ENCODE data around the gene RSPH6A.
"Not testable (repeated sequence)": the region's sequence is repeated elsewhere in the genome, so short reads cannot be mapped to it uniquely, and the experiment has no call there.

RSPH6A gene

GRCh38 chr19:45764475-45764874 lies 50.6 kb downstream of the RSPH6A start:
- DNase-seq, result no peak

- no peak for DNase-seq
These were observed 51.3 kb downstream of the RSPH6A start for GRCh38 chr19:45763691-45764294.

DNA sequence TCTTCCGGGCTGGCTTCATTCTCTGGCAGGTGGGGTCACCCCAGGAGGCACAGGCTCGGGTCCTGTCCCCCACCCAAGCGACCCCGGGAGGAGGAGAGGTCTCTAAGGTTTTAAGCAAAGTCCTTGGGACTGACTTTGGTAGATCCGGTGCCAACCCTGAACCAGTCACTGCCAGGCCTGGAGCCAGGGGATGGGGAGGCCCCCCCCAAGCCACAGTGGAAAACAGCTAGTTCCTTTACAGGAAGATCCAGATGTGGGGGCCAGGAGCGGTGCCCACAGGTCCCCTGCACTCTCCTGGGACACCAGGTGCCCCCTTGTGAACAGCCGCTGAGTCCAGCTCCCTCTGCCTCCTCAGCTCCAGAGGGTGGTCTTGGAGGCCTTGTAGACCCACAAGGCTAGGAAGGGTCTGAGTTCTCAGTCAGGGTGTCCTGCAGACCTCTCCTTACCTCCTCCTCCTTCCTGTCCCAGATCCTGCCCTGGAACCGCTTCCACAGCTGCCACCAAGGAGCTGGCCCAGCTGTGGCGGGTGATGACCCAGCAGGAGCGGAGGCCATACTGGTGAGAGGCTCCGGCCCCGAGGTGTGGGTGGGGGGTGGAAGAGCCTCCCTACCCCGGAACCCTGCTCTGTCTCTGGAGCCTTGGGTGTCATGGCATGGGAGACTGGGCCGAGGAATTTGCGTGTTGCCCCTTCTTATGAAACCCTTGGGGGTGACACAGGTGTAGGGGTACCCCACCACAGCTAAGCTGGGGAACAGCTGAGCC lies 52.1 kb downstream of the RSPH6A start:
- no peak for DNase-seq

- no peak for DNase-seq
These were observed 53.4 kb downstream of the RSPH6A start for GRCh38 chr19:45761714-45762113.

- DNase-seq, result no peak
These were observed 56.2 kb downstream of the RSPH6A start for GRCh38 chr19:45758921-45759320.

DNA sequence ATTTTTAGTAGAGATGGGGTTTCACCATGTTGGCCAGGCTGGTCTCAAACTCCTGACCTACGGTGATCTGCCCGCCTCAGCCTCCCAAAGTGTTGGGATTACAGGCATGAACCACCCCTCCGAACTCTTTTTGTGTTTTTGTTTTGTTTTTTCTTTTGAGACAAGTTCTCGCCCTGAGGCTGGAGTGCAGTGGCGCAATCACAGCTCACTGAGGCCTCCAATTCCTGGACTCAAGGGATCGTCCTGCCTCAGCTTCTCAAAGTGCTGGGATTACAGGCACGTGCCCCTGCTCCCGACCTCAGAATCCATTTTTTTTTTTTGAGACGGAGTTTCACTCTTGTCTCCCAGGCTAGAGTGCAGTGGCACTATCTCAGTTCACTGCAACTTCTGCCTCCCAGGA lies 57.4 kb downstream of the RSPH6A start:
- DNase-seq, result no peak

DNA sequence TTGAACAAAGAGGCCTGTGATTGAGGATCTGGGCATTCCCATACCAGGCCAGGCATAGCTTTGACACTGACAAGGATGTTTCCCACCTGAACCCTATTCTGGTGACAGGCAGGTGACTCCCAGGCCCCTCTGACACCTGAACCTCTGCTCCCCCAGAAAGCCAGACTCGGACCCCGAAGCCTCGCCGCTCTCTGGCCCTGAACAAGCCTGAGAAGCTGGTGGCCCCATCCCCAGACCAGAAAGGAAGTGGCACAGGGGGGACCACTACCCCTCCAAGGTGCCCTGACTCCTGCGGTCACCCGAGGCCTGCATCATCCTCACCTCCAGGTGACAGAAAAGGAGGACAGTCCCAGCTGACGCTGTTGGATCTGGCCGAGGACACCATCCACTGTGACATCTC lies 60.8 kb downstream of the RSPH6A start:
- DNase-seq, result no peak

DNA sequence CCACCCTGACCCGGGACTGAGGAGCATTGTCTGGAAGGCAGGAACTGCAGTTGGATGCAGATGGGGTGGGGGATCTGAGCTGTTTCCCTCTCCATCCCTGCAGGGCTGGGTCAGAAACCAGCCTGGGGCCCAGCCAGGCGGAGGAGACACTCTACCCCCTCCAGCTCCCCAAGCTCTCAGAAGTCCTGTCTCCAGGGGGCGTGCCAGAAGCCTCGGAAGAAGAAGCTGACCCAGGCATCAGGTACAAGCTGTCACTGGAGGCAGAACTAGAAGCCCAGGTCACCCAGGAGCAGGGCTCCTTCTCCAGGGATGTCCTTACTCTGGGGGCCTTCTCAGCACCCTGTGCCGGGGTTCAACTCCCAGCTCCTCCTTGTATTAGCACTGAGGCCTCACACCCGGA lies 61.6 kb downstream of the RSPH6A start:
- DNase-seq, result no peak

GRCh38 chr19:45752639-45753038 lies 62.5 kb downstream of the RSPH6A start:
- DNase-seq, result no peak

DNA sequence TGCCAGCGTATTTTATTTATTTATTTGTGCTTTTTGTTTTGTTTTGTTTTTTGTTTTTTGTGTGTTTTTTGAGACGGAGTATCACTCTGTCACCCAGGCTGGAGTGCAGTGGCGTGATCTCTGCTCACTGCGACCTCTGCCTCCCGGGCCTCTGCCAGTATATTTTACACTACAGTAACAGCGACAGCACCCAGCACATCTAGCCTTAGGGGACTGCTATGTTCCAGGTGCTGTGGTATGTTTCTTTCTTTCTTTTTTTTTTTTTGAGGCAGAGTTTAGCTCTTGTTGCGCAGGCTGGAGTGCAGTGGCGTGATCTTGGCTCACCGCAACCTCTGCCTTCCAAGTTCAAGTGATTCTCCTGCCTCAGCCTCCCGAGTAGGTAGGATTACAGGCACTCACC lies 63.6 kb downstream of the RSPH6A start:
- not testable (repeated sequence) for DNase-seq

GRCh38 chr19:45747513-45747912 lies 67.6 kb downstream of the RSPH6A start:
- DNase-seq, result no peak

DNA sequence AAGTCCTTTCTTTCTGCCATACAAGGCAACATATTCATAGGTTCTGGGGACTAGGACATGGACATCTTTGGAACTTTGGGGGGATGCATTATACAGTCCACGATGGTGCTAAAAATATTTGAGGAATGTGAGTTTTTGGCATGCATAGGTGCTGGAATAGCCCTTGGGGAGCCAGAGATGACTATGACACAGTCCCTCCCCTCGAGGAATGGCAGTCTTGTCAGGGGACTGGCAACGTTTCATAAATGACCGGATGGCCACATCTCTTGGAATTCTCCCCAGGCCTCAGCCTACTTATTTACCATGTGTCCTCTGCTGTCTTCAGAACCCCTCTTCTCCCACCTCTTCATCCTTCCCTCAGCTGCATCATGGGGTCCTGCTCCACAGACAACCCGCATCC lies 68.2 kb downstream of the RSPH6A start:
- DNase-seq, result no peak

Measured in SHP77 (cell line).